Stimulated activated CD8-positive, alpha-beta memory T cell treated with anti-CD3 and anti-CD28 coated beads, Interleukin-15, amount 100 ng/mL, for 48 hours (primary cell): ENCODE data around the gene SLC6A6.

Source experiments
- DNase-seq, 2 donors: peaks; one replicate each; pipeline ENCODE4 v3.0.0-alpha.2; 2020; ENCODE audit warnings: low read depth in 2 of 2

SLC6A6 gene

DNA sequence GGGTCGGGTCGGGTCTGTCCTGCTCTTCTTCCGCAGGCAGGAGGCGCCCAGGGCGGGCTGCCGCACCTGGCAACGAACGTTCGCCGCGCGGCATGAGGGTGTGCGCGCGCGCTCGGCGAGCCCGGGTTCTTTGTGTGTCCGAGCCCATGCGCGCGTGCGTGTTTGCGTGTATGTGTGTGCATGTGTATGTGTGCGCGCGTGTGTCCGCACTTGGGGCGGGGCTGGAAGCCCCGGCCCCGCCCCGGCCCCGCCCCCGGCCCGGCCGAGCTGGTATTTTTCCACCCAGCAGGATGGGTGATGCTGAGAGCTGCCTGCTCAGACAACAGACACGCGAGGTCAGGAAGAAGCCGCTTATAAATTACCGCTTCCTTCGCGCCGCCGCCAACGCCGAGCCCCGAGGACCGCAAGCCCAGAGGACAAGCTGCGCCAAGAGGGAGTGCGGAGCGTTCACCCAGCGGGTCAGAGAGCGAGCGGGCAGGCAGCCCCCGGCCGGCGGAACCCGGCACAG lies at the start of gene SLC6A6:
TSS of gene SLC6A6 (plus strand) at position 303 of the 508 bp plus-strand sequence. CDS start 41,029 bp downstream, outside the sequence.
- DNase-seq, result peak; percentile 88 to 92

DNA sequence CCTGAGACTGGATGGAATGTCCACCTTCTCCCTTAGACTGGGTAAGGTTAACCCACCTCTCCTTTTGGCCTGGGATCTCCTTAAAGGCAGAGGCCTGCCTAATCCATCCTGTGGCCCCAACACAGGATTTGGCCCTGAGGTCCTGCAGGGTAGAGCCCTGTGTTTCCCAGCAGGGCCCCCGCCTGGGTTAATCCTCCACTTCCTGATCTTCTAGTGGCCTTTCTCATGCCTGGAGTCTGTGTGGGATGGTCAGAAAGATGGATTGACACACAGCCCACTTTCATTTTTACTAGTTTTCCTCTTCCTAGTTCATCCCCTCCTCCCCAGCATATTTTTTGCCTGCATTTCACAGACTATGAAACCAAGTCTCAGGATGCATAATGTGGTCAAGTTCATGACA lies 48.9 kb upstream of the SLC6A6 start:
- DNase-seq, result no peak

DNA sequence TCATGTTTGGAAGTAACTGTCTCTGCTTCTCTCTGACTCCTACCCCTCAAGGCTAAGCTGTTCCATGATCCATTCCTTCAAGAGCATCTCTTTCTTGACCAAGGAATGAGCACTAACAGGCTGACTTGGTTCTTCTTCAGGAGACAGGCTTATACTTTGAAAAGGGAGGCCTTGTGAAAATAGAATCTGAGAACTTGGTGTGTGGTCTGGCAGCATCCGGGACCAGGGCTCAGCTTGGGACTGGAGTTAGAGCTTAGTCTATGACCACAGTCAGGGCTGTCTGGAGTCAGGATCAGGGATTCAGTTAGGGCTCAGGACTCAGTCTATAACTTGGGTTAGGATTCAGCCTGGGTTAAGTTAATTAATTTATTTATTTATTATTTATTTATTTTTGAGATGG lies 44.9 kb upstream of the SLC6A6 start:
- no peak for DNase-seq

DNA sequence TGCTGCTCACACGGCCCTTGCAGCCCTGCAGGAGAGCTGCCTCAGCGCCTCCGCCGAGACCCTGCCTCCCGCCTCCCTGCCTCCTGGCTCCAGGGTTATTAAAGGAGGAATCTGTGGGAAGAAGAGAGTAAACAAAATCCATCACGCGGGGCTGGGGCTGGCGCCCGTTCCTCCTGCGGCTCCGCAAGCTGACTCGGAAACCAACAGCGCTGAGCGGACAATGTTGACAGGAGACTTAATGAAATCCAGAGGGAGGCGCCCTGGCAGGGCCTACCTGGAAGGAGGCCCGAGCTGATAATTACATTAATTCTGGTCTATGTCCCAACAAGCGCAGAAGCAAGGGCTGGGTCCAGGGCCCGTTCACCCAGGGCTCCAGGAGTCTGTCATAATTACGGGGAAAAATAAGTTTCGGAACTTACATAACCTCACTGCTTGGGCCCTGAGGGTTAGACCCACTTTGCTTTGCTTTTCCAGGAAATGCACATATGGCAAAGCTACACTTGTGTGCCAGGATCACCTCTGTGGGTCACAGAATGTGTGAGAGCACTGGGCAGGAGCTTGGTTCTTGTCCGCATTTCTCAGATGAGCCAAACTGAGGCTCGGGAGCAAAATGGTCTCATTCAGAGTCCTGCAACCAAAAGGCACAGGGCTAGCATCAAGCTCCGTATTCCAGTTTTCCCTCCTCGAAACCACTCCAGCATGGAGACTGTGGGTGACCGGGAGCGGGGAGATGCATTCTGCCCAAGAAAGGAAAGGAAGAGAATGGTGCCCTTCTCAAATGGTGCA lies 43.8 kb upstream of the SLC6A6 start:
- DNase-seq, result no peak

DNA sequence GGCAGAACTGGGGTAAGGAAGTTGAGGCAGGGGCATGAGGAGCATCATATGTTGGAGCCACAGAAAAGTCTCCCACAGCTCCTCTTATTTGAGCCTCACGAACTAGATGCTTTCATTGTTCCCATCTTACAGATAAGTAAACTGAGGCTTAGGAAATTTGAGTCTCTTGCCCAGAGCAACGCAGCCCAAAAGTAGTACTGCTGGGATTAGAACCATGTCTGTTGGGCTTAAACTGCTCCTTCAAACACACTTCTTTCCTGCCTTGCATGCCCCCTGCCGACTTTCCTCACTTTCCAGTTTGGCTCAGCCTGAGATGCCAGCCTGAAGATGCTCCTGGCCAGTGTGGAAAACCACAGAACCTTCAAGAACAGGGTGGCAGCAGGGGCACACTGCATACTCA lies 43.1 kb upstream of the SLC6A6 start:
- DNase-seq, result no peak

DNA sequence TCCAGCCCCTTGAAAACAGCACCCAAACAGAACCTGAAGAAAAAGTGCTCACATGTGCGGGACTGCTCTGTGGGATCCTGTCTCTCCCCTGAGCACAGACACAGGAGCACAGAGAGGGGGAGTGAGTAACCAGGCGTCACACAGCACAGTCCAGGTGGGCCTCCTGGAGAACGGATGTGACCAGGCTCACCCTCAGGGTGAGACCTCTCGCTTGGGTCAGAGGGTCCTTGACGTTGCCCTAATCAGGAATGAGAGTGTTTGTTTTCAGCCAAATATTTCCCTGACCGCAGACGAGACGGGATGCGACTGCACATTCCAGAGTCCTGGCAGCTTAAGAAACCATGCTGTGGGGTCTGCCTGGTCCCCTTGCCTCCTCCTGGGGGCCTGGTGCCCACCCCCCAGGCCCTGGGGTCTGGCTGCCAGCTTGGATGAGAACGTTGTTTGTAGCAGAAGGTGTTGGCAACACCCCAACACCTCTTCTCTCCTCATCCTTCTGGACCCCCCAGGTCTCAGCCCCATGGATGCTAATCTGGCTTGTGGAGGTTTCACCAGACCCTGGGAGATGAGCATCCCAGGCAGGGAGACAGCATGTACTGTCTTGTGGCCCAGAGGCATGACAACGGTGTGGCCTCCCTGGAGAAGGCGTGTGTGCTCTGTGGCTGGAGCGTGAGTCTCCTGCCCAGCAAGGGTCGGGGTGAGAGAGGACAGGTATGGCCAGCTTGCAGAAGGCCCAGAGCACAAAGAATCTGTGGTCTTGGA lies 42.1 kb upstream of the SLC6A6 start:
- no peak for DNase-seq

DNA sequence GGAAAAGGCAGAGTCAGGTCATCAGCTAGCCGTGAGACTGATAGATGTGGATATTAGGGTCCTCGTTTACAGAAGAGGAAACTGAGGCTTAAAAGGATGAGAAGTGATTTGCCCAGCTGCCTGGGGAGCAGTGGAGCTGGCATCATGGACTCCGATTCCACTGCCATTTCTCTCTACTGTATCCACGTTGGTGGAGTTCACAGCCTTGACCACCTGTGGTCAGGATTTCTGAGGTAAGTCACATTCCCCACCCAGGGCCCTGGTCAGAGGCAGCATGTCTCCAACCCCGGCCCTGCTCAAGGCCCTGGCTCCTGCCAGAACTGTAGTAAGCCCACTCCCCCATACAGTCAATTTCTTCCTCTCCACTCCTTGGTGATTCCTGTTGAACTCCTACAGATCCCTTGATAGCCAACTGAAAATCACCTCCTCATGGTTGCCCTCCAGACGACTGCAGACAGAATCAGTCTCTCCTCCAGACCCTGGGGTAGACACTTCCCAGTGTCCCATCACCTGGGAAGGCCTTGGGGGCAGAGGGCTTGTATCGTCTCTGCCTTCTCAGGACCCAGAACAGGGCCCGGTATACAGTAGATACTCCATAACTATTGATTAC lies 41.2 kb upstream of the SLC6A6 start:
- DNase-seq, result no peak

DNA sequence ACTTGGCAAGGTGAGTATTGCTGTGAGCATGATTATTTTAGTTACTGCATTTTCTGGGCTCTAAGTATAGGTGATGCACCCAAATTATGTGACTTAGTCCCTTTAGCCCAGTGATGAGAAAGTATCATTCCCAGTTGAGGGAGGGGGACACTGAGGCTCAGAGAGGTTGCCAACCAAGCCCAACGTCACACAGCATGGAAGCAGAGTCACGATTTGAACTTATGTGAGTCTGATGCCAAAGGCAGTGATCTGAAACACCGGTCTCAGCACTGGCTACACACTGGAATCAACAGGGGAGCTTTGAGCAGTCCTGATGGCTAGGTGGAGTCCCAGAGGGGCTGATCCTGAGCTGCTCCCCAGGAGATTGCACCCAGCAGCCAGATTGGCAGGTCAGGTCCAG lies 39.5 kb upstream of the SLC6A6 start:
- DNase-seq, result no peak

DNA sequence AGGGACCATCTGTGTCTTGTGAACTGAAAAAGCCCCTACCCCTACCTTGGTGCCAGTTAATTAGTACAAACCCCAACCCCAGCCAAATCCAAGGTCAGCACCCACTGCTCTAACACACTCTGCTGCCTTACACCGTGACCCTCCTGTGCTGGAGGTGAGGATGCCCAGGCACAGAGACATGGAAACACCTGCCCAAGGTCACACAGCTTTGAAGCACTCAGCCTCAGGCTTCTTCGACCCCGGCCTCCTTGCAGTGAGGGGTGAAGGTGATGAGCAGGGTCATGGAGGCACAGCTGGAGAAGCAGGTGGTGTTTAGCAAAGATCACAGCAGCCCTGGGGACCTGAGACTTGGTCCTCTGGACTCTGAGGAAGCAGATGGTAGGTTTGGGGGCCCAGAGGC lies 39.0 kb upstream of the SLC6A6 start:
- no peak for DNase-seq

DNA sequence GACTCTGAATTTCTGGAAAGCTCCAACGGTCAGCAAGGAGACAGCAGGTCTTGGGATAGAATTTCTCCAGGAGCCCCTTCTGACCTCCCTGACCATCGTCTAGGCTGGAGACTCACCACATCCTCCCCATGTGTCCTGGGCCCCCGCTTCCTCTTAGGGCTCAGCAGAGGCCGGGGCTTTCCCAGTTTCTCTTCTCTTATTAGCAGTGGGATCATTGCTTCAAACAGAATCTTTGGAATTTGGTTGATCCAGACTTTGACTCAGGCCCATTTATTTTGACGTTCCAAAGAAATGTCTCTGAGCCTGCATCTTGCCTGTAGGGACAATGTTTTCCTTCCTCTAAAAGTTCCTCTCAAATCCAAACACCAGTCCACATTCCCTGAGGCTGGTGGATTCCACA lies 38.4 kb upstream of the SLC6A6 start:
- DNase-seq, result no peak

DNA sequence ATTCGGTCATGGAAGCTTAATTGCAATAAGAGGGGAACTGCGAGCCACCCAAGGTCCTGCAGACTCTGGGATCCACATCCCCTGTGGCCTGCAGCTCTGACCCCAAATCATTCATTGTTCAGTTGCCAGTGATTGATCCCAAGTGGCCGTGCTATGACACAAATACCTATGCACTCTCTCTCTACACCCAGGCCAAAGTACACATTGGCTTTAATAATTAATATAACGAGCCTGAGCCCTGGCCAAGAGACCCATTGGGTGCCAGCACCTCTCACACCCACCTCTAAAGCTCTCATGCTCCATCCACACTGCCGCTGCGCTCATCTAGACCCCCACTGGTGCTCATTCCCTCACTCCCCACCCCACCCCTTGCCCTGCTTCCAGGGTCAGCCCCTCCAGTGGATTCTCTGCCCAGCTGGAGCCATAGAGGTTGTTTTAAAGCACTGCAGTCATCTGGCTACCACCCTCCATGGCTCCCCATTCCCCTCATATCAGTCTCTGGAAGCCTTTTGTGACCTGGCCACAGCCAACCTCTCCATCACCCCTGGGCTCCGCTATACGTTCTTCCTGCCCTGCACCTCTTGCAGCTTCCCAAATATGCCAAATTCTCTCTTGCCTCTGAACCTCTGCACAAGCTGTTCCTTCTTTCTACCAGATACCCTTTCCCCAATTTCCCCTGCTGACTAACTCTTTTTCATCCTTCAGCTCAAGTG lies 37.7 kb upstream of the SLC6A6 start:
- DNase-seq, result no peak

DNA sequence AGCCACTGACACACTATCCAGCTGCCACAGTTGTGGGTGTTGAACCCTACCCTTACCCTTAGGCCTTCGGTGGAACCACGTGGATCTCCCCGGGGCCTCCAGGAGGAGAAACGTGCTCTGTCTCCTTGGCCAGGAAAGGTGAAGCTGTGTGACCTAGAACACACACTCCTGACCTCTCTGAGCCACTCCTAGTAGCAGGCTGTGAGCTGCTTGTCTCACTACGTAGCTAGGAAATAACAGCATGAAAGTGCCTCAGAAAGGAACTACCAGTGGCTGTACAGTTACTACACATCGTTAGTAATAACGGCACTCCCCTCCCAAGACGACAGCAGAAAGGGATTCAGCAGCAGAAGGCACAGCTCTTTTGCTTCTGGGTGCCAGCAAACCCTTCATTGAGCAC lies 36.2 kb upstream of the SLC6A6 start:
- no peak for DNase-seq

DNA sequence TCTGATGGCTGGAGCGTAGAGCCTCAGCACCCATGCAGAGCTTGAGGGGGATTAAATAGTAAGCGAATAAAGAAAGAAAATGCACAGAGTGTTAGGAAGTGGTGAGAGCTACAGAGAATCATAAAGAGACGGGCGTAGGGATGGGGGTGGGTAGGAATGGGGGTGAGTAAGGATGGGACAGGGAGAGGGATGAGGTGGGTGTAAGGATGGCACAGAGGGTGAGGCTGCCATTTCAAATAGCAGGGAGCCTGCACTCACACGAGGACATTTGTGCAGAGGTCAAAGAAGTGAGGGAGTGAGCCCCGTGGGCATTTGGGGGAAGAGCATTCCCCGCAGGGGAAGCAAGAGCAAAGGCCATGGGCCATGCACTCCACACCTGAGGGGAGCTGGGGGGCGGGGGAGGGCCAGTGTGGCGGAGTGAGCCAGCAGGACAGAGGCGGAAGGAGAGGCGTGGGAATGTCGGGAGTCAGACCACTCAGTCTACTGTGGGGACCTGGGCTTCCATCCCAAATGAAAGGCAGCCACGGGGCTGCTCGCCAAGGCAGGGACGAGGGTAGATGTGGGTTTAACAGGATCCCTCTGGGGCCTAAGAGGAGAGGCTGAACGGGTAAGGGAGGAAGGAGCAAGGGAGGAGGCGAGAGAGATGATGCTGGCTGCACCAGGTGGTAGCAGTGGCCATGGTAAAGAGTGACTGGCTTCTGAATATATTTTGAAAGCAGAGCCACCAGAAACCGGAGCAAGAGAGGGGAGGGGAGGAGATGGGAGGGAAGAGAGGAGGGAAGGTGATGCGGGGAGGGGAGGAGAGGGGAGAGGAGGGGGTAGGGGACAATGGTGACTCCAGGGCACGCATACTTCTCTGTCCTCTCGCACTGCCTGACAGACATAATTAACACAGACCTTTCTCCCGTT lies 35.2 kb upstream of the SLC6A6 start:
- no peak for DNase-seq

DNA sequence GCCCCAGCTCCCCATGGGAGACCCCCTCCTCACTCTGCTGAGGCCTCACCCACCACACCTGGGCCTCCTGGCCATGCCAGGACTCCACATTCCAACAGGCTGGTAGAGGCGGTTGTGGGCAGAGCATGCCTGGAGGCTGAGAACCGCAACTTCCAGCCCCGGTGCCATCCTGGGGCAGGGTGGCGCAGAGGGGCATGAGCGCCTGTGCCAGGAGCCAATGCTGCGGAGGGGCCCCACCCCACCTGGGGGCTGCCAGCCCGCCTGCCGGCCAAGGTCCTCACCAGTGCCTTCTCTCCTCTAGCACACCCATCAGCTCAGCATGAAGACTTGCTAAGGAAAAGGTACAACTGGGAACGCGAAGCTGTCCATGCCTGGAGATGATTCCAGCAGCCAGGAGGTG lies 34.3 kb upstream of the SLC6A6 start:
- DNase-seq, result no peak

DNA sequence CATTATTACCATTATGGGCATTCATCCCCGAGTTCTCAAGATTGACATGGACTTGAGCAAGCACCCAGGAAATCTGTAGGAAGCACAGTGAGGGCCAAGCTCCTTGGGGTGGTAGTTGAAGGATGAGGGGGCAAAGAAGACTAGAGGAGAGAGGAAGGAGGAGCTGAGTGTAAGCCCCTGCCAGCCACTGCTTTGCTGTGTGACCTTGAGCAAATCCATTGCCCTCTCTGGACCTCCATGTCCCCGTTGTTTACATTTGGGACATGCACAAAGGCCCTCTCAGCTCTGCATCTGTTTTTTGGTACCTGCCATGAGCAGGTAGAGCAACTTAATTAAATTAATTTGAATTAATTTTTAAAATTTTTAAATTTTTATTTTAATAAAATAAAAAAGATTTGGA lies 33.5 kb upstream of the SLC6A6 start:
- no peak for DNase-seq

DNA sequence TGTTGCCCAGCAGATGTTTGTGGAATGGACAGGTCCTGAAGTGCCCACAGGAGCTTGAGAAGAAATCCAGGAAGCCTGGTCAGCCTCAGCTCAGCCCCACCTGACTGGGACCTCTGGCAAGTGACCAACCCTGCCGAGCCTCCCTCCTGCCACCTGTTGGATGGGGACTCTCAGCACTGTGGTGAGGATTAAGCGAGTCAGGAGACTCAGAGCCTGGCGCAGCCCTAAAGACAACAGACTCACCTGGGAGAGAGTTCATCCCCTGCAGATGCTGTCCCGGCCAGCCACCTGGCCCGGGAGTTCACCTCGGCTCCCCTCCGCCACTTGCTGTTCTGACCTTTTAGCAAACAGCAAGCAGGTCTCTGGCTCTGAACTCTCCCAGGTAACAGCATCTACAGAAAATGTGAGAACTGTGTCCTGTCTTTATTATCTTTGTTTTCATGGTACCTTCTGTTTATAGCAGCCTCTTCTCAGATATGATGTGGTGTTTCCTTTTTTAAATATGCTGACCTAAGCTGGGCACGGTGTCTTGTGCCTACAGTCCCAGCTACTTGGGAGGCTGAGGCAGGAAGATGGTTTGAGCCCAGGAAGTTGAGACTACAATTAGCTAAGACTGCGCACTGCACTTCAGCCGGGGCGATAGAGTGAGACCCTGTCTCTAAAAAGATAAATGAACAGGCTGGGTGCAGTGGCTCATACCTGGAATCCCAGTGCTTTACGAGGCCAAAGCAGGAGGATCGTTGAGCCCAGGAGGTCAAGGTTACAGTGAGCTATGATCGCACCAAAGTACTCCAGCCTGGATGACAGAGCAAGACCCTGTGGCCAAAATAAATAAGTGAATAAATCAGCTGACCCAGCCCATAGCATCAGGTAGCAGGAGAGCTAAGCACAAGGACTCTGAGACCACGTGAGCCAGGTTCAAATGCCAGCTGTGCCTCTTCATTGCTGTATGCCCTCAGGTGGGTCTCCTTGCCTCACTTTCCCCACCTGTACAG lies 32.4 kb upstream of the SLC6A6 start:
- no peak for DNase-seq

DNA sequence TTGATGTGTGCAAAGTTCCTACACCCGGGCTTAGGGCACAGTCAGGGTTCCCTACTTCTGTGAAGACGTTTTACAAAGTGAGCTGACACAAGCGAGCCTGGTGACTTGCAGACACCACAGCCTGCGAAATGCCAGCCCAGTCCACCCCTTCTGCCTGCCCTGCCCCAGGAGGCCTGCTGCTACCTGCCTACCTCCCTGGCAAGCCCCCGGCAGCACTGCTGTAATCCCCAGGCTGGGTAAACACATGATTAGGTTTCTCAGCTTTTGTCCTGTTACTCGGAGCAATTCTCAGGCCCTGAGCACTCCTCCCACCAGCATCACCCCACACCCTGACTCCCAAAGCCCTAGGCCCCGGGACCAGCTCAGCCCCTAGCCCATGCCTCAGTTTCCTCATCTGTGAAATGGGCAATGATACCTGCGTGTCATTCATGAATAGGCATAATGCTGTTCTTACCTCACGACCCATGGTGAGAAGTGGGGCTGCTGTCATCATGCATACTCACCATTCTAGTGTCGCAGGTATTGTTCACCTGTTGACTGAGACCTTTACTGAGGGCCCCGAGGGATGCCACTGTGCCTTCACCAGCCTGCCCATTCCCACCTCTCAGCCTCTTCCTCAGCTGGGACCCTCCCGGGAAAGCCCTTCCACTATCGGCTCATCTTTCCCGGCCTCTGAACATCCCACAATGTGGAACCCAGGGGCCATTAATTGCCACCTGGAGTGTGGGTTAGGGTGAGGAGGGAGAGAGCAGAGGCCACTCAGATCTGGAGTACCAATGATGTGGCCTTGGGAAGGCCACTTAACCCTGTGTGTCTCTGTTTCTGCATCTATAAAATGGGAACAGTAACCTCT lies 31.5 kb upstream of the SLC6A6 start:
- DNase-seq, result no peak

DNA sequence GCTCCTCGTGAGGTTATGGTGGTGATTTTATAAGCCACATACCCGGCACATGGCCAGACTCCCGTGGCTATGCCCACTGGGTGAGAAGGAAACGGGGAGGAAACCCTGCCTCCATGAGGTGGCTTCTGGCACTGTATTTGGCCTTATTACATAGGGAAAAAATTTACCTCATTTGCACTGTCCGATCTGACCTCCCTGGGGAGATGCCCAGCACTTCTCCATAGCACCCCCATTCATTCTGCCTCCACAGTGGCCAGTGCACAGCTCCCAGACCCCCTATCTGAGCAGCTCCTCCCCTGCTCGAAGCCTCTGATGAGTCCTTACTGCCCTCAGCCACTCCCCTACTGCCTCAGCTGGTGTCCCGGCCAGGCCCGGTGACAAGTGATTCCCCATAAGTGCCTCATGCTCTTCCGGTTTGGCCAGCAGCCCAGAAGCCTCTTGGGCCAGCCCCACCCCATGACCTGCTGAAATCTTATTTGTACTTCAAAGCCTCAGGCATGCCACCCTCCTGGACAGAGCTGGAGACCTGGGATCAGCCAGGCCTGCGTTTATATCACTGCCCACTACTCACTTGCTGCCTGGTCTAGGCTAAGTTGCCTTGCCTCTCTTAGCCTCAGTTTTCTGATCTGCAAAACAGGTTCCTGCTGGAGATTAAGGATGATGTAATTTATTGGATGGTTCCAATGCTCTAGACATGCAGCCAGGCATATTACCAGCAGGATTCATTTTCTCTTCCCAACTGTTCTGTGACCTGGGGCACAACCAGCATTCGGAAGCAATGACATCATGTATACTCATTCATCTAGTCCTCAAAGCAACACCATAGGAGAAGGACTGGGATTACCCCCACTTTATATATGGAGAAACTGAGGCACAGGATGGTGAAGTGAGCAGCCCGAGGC lies 30.6 kb upstream of the SLC6A6 start:
- no peak for DNase-seq
